Lower leg skin (tissue), 3 donors: ENCODE measurements around the gene TTC13.

Experiments used
- CTCF ChIP-seq, 3 donors: fragments of 450-650 bp; IDR thresholded peaks; one replicate each; pipeline ENCODE4 v1.5.1; 2016; ENCODE audit warnings: antibody characterized with exemption in 3 of 3, mild to moderate bottlenecking in 3 of 3, moderate library complexity in 2 of 3
- POLR2A ChIP-seq, 2 donors: fragments of 450-650 bp; IDR thresholded peaks; one replicate each; pipeline ENCODE4 v1.6.1; 2016 to 2017; ENCODE audit warnings: antibody characterized with exemption in 2 of 2, mild to moderate bottlenecking in 1 of 2, moderate library complexity in 1 of 2

GRCh38 chr1:230939806-230940489 lies 38.7 kb downstream of the TTC13 start:
- TF ChIP-seq CTCF (IDR thresholded peaks at IDR 0.05) (no peak), POLR2A (IDR thresholded peaks at IDR 0.05) (no peak)
